Liver (tissue), 9 donors: Measurements from ENCODE around the gene ZNF229. TPM values are rescaled to one million over a fixed set of nuclear protein-coding genes. Genes with fewer than 3 reads are reported as not detected.
"Not testable (repeated sequence)": the region's sequence is repeated elsewhere in the genome, so short reads cannot be mapped to it uniquely, and the experiment has no call there.

Source experiments
- DNase-seq: peaks from one replicate; pipeline ENCODE4 v3.0.0-alpha.2; 2017; ENCODE audit warnings: low spot score
- H3K27ac ChIP-seq, 2 donors: one replicate each; pipeline ENCODE4 v1.7.0; 2013; ENCODE audit warnings: inconsistent platforms in 2 of 2, low read length in 2 of 2, control low read depth in 1 of 2, low read depth in 1 of 2, mild to moderate bottlenecking in 1 of 2
- H3K27me3 ChIP-seq, 4 donors: one replicate each; pipeline versions ENCODE4 v1.6.1 to v1.7.0; 2013; ENCODE audit warnings: low read length in 3 of 4, inconsistent platforms in 1 of 4, mild to moderate bottlenecking in 1 of 4, moderate library complexity in 1 of 4; ENCODE audit not compliant: control insufficient read depth in 4 of 4, insufficient read depth in 4 of 4
- H3K36me3 ChIP-seq, 4 donors: one replicate each; pipeline versions ENCODE4 v1.6.1 to v1.7.0; 2013; ENCODE audit warnings: low read length in 3 of 4, mild to moderate bottlenecking in 3 of 4, low read depth in 1 of 4, moderate library complexity in 1 of 4; ENCODE audit not compliant: control insufficient read depth in 4 of 4, insufficient read depth in 3 of 4
- H3K4me1 ChIP-seq, 4 donors: one replicate each; pipeline versions ENCODE4 v1.6.1 to v1.7.0; 2013; ENCODE audit warnings: low read length in 3 of 4, mild to moderate bottlenecking in 3 of 4, moderate library complexity in 1 of 4; ENCODE audit not compliant: control insufficient read depth in 4 of 4, insufficient read depth in 4 of 4
- H3K4me3 ChIP-seq, 3 donors: one replicate each; pipeline versions ENCODE4 v1.6.1 to v1.7.0; 2013; ENCODE audit warnings: low read length in 3 of 3, control low read depth in 1 of 3, low read depth in 1 of 3, mild to moderate bottlenecking in 1 of 3
- H3K9ac ChIP-seq, 2 donors: one replicate each; pipeline ENCODE4 v1.7.0; 2013; ENCODE audit warnings: low read length in 2 of 2, mild to moderate bottlenecking in 2 of 2, moderate library complexity in 2 of 2, control low read depth in 1 of 2, low read depth in 1 of 2
- H3K9me3 ChIP-seq, 4 donors: one replicate each; pipeline versions ENCODE4 v1.6.1 to v1.7.0; 2013; ENCODE audit warnings: low read length in 3 of 4; ENCODE audit not compliant: control insufficient read depth in 4 of 4
- CTCF ChIP-seq: fragments of 150-350 bp; IDR thresholded peaks from 2 replicates; pipeline ENCODE4 v1.5.1; 2017; ENCODE audit warnings: improper control_type of control experiment, low read depth, low read length; ENCODE audit not compliant: missing input control
- EGR1 ChIP-seq, 2 donors: IDR thresholded peaks; 2 replicates each; pipeline ENCODE4 v1.6.1; 2016 to 2018; ENCODE audit warnings: antibody characterized with exemption in 2 of 2, low read depth in 2 of 2
- FOXA1 ChIP-seq: IDR thresholded peaks from 2 replicates; pipeline ENCODE4 v1.6.1; 2016; ENCODE audit warnings: antibody characterized with exemption
- FOXA2 ChIP-seq: IDR thresholded peaks from 2 replicates; pipeline ENCODE4 v1.6.1; 2016; ENCODE audit warnings: antibody characterized with exemption
- GABPA ChIP-seq, 2 donors: IDR thresholded peaks in 1 of 2; conservative IDR thresholded peaks in 1 of 2; 2 replicates each; pipeline ENCODE4 v1.6.1; 2016; ENCODE audit warnings: antibody characterized with exemption in 2 of 2, mild to moderate bottlenecking in 1 of 2, moderate library complexity in 1 of 2
- HNF4A ChIP-seq, 2 donors: conservative IDR thresholded peaks; 2 replicates each; pipeline ENCODE4 v1.6.1; 2016; ENCODE audit warnings: antibody characterized with exemption in 2 of 2, mild to moderate bottlenecking in 2 of 2
- HNF4G ChIP-seq: IDR thresholded peaks from 2 replicates; pipeline ENCODE4 v1.6.1; 2016; ENCODE audit warnings: antibody characterized with exemption
- JUND ChIP-seq, 2 donors: IDR thresholded peaks; 2 replicates each; pipeline ENCODE4 v1.6.1; 2016; ENCODE audit warnings: antibody characterized with exemption in 2 of 2
- NR2F2 ChIP-seq: IDR thresholded peaks from 2 replicates; pipeline ENCODE4 v1.6.1; 2016; ENCODE audit warnings: antibody characterized with exemption
- RAD21 ChIP-seq, 2 donors: IDR thresholded peaks; 2 replicates each; pipeline ENCODE4 v1.6.1; 2016; ENCODE audit warnings: antibody characterized with exemption in 2 of 2, mild to moderate bottlenecking in 2 of 2
- REST ChIP-seq: IDR thresholded peaks from 2 replicates; pipeline ENCODE4 v1.6.1; 2016; ENCODE audit warnings: antibody characterized with exemption, mild to moderate bottlenecking
- SP1 ChIP-seq: IDR thresholded peaks from 2 replicates; pipeline ENCODE4 v1.6.1; 2018; ENCODE audit warnings: antibody characterized with exemption, mild to moderate bottlenecking
- TAF1 ChIP-seq: conservative IDR thresholded peaks from 2 replicates; pipeline ENCODE4 v1.6.1; 2016; ENCODE audit warnings: antibody characterized with exemption, mild to moderate bottlenecking
- YY1 ChIP-seq: IDR thresholded peaks from 2 replicates; pipeline ENCODE4 v1.6.1; 2016; ENCODE audit warnings: antibody characterized with exemption, mild to moderate bottlenecking
- WGBS: extraction: QIAGEN DNeasy Blood & Tissue Kit; methylation state at CpG from one replicate; pipeline ENCODE4 v1.1.7; 2013; 5-methylcytosine and 5-hydroxymethylcytosine counted together
- polyA plus RNA-seq, 2 donors: library from polyadenylated mRNA; stranded (reverse) in 1 of 2; unstranded in 1 of 2; fragments of 200-250 nt in 1 of 2; fragments of >200 nt in 1 of 2; fragmentation: Nextera tagmentation in 1 of 2; extraction: Ambion mirVana in 1 of 2; gene quantifications; one replicate each; pipeline versions ENCODE4 v1.2.1 to v1.2.3, GENCODE V29; 2013 to 2015
- total RNA-seq, 2 donors: library from RNA; depleted of rRNA; stranded (reverse); fragments of >200 nt; gene quantifications; one replicate each; pipeline ENCODE4 v1.2.3, GENCODE V29; 2014
- TF ChIP-seq, protein P1 (sequence below): IDR thresholded peaks from 2 replicates; pipeline ENCODE4 v1.6.1; 2016; ENCODE audit warnings: antibody characterized with exemption
- TF ChIP-seq, protein P2 (sequence below): IDR thresholded peaks from 2 replicates; pipeline ENCODE4 v1.6.1; 2016; ENCODE audit warnings: antibody characterized with exemption
- TF ChIP-seq, protein P3 (sequence below): IDR thresholded peaks from 2 replicates; pipeline ENCODE4 v1.6.1; 2016; ENCODE audit warnings: antibody characterized with exemption
- donor health status: healthy.
- donor health status: healthy.
- donor health status: healthy.
- donor health status: healthy.
- donor health status: healthy.

The ZNF229 gene
- total and polyA plus RNA-seq, 4 donors = 0.14 to 4.6 (median 0.77) TPM

GRCh38 chr19:44430956-44431355, 17.3 kb downstream of the ZNF229 start:
- WGBS = 86% methylated on average over 1 of the region's 1 CpG
- H3K4me1 ChIP-seq = no peaks in the 10 kb centered on the region
- peaks cover 0 to 5% (median 1%) of the 10 kb centered on the region in 4 donors for H3K36me3 ChIP-seq
- DNase-seq = no peak
- peak overlapping the region in 2 of 3 donors; percentile 28 to 50 for H3K4me3 ChIP-seq
- H3K27me3 ChIP-seq = no peaks in the 10 kb centered on the region
- no peak overlapping the region for H3K9ac ChIP-seq
- TF ChIP-seq, protein P1, sequence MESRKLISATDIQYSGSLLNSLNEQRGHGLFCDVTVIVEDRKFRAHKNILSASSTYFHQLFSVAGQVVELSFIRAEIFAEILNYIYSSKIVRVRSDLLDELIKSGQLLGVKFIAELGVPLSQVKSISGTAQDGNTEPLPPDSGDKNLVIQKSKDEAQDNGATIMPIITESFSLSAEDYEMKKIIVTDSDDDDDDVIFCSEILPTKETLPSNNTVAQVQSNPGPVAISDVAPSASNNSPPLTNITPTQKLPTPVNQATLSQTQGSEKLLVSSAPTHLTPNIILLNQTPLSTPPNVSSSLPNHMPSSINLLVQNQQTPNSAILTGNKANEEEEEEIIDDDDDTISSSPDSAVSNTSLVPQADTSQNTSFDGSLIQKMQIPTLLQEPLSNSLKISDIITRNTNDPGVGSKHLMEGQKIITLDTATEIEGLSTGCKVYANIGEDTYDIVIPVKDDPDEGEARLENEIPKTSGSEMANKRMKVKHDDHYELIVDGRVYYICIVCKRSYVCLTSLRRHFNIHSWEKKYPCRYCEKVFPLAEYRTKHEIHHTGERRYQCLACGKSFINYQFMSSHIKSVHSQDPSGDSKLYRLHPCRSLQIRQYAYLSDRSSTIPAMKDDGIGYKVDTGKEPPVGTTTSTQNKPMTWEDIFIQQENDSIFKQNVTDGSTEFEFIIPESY = no peak
- TF ChIP-seq FOXA1 (no peak), SP1 (no peak), GABPA (IDR thresholded peaks at IDR 0.05 in 1 of 2, conservative IDR thresholded peaks at IDR 0.05 in 1 of 2) (no peak), HNF4G (no peak), TAF1 (no peak), REST (no peak), YY1 (no peak), RAD21 (IDR thresholded peaks at IDR 0.05) (no peak), EGR1 (IDR thresholded peaks at IDR 0.05; ENCODE audit: low read depth in 2 of 2) (no peak), JUND (IDR thresholded peaks at IDR 0.05) (no peak), FOXA2 (no peak), CTCF (no peak), NR2F2 (no peak), HNF4A (conservative IDR thresholded peaks at IDR 0.05) (no peak)
- TF ChIP-seq, protein P2, sequence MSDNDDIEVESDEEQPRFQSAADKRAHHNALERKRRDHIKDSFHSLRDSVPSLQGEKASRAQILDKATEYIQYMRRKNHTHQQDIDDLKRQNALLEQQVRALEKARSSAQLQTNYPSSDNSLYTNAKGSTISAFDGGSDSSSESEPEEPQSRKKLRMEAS = no peak
- TF ChIP-seq, protein P3, sequence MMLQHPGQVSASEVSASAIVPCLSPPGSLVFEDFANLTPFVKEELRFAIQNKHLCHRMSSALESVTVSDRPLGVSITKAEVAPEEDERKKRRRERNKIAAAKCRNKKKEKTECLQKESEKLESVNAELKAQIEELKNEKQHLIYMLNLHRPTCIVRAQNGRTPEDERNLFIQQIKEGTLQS = no peak
- H3K9me3 ChIP-seq = peaks cover 50 to 83% (median 58%) of the 10 kb centered on the region in 4 donors
- no peak overlapping the region for H3K27ac ChIP-seq

- H3K27me3 ChIP-seq, H3K4me3 ChIP-seq, H3K36me3 ChIP-seq, H3K27ac ChIP-seq, H3K4me1 ChIP-seq, DNase-seq, H3K9ac ChIP-seq: not testable (repeated sequence)
- WGBS = 87% methylated on average over 15 of the region's 15 CpGs
- H3K9me3 ChIP-seq = peaks cover 13 to 29% (median 16%) of the 10 kb centered on the region in 4 donors
These were observed 32.7 kb downstream of the ZNF229 start for GRCh38 chr19:44415553-44415952.
